ENCODE results near the gene ZFYVE27. TPM values are rescaled to one million over a fixed set of nuclear protein-coding genes. Genes with fewer than 3 reads are reported as not detected.

Gene ZFYVE27
- total RNA-seq, 1 experiment from 2014 or later: 19.2 TPM

- DNase-seq (ENCODE audit: low read depth): no peak
Observed at GRCh38 chr10:97770255-97770654, 33.3 kb downstream of the ZFYVE27 start.

- no peak for DNase-seq (ENCODE audit: low read depth)
Observed at GRCh38 chr10:97771055-97771891, 34.3 kb downstream of the ZFYVE27 start.

- no peak for DNase-seq (ENCODE audit: low read depth)
Observed at GRCh38 chr10:97771913-97772823, 35.2 kb downstream of the ZFYVE27 start, which contains the start of gene SFRP5. SFRP5 (minus strand) TSS chr10:97771999; CDS start chr10:97771833, 166 bp downstream.

- no peak for DNase-seq (ENCODE audit: low read depth)
Observed at GRCh38 chr10:97773096-97773495, 36.2 kb downstream of the ZFYVE27 start.

GRCh38 chr10:97774811-97775294 lies 37.9 kb downstream of the ZFYVE27 start:
- DNase-seq (ENCODE audit: low read depth): no peak

- no peak for DNase-seq (ENCODE audit: low read depth)
Observed at GRCh38 chr10:97777143-97777542, 40.2 kb downstream of the ZFYVE27 start.

- DNase-seq (ENCODE audit: low read depth): no peak
Observed at GRCh38 chr10:97778452-97779302, 41.7 kb downstream of the ZFYVE27 start.

- no peak for DNase-seq (ENCODE audit: low read depth)
Observed at GRCh38 chr10:97779492-97779891, 42.6 kb downstream of the ZFYVE27 start.

GRCh38 chr10:97779975-97780374 lies 43.0 kb downstream of the ZFYVE27 start:
- DNase-seq (ENCODE audit: low read depth): no peak

GRCh38 chr10:97780841-97781617 lies 44.1 kb downstream of the ZFYVE27 start:
- DNase-seq (ENCODE audit: low read depth): peak; percentile 22

GRCh38 chr10:97781618-97782331 lies 44.8 kb downstream of the ZFYVE27 start:
- no peak for DNase-seq (ENCODE audit: low read depth)

- no peak for DNase-seq (ENCODE audit: low read depth)
Observed at GRCh38 chr10:97782455-97783228, 45.7 kb downstream of the ZFYVE27 start.

- DNase-seq (ENCODE audit: low read depth): no peak
Observed at GRCh38 chr10:97784200-97784810, 47.4 kb downstream of the ZFYVE27 start.

- DNase-seq (ENCODE audit: low read depth): no peak
Observed at GRCh38 chr10:97785231-97785630, 48.3 kb downstream of the ZFYVE27 start.

- DNase-seq (ENCODE audit: low read depth): no peak
Observed at GRCh38 chr10:97785731-97786130, 48.8 kb downstream of the ZFYVE27 start.

- DNase-seq (ENCODE audit: low read depth): no peak
Observed at GRCh38 chr10:97788552-97789442, 51.9 kb downstream of the ZFYVE27 start.

GRCh38 chr10:97789770-97790397 lies 53.0 kb downstream of the ZFYVE27 start:
- no peak for DNase-seq (ENCODE audit: low read depth)
